ENCODE results near the gene HUS1.
"Not testable (repeated sequence)": the region's sequence is repeated elsewhere in the genome, so short reads cannot be mapped to it uniquely, and the experiment has no call there.

The HUS1 gene

DNA sequence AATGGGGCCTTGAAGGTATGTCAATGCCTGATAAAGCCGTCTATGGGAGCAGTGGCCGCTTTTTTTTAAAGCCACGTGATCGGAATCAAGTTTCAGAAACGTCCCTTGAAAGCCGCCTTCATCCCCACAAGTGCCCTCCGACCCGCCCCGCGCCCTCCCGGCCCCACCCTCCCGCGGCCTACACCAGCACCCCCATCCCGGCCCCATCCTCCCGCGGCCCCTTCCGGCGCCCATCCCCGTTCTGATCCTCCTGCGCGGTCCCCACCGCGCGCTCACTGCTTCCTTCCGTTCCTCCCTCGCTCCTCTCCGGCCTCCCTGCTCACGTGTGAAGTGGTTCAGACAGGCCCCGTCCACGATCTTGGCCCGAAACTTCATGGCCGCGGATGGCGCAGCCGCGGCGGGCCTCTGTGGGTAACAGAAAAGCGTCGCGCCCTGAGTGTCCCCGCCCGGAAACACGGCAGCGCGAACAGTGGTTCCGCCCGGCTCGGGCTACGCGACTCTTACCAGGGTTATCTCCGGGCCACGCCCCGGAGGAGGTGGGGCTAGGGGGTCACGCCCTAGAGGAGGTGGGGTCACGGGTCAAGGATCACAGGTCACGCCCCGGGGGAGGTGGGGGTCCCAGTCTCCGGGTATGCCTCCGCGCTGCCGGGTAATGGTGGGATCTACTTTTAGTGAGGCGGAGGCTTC is at the start of gene HUS1:
Gene HUS1, minus strand, starts transcription at position 471 of the 687 bp plus-strand sequence. Its CDS starts 96 bp downstream, at position 375.
- DNase-seq (ENCODE audit: low spot score) = peak; percentile 89

DNA sequence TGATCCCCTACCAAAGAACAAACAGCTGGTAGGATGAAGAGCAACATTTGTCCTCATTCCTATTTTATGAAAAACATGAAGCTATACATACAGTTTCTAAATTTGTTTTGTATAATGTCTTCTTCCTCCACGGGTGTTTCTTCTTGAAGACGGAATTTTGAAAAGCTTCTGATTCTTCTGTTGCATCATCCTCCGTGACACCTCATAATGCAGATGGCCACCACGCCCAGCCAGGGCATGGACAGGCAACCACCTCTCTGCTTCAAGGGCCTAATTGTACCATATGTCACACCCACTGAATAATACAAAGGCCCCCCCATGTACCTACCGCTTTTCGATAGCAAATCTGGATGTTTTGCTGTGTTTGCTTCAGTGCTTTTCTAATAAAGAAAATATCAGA is 49.5 kb upstream of the HUS1 start, which contains the start of gene SUN3:
Gene SUN3, minus strand, starts transcription at position 170 of the 400 bp plus-strand sequence. Its CDS starts 169 bp downstream, at position 1.
- no peak for DNase-seq (ENCODE audit: low spot score)

DNA sequence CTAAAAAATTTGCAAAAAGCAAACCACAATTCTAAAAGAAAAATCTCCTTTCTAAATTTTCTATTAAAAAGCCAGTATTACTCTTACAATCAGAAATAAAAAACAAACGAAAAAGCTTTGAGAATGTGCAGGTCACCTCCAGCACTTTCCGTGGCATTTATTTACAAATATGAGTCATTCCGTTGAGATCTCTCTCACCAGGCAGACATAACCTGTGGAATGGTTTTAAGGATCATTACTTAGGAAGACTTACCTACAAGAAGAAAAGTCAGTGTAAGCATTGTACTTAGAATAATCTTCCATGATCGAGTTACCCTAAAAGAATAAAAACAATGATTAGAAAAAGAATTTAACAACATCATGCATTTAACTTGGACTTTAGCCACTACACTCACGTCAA is 46.2 kb upstream of the HUS1 start:
- DNase-seq (ENCODE audit: low spot score) = no peak

DNA sequence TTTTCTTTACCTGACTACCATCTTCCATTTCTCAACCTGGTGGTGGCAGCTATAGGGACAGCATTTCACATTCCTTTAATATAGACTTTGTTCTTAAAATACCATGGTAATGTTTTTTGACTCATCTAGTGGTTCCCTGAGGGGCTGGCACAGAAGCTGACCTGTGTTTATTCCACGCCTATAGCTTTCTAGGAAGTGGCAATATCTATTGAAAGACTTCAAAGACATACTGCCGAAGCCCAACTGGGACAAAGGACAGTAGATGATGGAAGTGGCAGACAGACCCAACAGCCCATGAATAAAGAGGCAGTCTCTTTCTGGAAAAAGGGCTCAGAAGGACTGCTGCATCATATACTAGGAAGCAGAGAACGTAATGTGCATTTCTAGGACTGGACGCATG is 38.3 kb upstream of the HUS1 start:
- DNase-seq (ENCODE audit: low spot score) = no peak

DNA sequence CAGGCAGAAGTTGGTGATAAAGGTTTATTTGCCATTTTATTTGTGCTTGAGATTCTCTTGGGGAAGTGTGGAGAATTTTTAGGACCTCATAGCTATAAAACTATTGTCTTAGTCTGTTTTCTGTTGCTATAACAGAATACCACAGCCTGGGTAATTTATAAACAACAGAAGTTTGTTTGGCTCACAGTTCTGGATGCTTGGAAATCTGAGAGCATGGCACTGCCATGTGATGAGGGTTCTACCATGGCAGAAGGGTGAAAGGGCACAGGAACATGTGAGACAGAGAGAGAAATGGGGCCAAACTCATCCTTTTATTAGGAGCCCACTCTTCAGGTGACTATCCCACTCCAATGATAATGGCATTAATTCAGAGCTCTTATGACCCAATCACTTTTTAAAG is 37.2 kb upstream of the HUS1 start:
- no peak for DNase-seq (ENCODE audit: low spot score)

DNA sequence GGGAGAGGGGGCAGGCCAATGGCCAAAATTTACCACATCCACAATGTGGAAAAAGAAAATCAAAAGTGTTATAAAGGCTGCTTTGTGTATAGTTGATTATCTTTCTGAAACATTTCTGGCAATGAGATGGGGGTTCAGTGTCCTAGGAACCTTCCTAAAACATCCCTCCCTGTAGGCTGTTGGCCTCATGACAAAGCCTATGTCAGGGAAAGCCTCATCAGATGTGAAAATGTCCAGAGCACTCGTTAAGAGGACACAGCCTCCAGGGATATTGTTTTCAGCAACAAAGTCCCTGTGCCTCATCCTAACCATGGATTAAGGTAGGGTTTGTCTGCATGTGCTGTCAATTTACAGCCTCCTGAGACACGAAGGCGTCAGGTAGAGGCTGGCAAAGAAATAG is 32.5 kb upstream of the HUS1 start:
- DNase-seq (ENCODE audit: low spot score) = no peak

DNA sequence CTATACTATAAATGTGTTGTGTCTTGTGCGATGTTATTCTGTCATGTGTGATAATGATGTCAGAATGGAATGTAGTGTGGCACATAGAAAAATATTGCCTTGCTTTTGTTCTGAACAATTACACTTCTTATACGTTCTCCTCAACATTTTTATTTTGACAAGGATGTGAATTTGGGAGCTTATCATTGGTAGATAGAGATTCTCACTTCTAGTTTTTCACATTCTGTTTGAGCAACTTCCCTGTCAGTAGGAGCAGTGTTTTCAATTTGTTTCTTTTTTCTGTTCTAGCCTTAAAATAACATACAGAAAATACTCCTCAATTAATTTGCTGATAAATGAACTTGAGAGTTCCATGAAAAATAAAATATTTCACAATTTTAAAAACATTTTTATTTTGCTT is 31.9 kb upstream of the HUS1 start:
- DNase-seq (ENCODE audit: low spot score) = no peak

DNA sequence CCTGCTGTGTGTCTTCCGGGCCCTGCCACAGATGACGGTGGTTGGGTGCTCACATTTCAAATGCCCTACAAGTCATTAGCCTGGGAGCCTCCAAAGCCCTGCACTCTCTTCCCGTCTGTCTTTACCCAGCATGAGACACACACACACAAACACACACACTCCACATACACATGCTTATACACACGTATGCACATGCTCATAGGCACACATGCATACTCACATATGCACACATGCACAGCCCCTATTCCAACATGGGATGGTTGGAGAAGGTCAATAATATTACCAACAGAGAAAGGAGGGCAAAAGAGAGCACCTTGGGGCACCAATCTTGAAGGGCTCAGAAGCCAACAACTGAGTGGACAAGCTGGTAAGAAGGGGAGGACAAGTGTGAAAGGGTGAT is 30.5 kb upstream of the HUS1 start:
- no peak for DNase-seq (ENCODE audit: low spot score)

DNA sequence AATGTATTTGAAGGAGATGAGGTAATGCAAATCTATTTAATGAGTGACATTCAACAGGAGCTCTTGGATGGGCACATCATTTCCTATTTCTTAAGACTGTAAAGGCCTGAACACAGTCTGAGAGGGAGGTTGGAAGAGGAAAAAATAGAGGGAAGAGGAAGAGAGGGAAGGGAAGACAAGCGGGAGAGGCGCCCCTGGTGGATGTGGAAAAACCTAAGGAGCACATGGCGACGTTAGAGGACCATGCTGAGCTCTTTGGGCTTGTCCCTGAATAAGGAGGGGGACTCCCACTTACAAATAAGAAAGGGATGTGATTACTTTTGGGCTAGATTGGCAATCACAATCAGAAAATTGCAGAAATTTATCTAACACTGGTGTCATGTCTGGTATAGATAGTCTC is 29.8 kb upstream of the HUS1 start:
- DNase-seq (ENCODE audit: low spot score) = no peak

DNA sequence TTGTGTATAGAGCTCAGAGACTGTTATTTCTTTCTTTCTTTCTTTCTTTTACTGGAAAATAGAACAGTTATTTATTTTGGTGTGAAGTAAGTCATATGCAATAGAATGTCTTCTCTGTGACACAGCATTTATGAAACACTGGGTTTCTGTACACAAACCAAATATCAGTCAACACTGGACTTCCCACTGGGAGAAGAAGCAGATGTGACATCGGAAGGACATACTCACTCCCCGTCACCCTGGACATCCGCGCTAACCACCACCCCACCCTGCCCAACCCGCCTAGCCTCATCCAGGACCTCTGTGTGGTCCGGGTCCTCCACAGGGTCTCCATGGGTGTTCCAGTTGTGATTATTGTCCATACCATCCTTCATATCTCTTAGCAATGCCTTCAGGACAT is 27.5 kb upstream of the HUS1 start:
- no peak for DNase-seq (ENCODE audit: low spot score)

DNA sequence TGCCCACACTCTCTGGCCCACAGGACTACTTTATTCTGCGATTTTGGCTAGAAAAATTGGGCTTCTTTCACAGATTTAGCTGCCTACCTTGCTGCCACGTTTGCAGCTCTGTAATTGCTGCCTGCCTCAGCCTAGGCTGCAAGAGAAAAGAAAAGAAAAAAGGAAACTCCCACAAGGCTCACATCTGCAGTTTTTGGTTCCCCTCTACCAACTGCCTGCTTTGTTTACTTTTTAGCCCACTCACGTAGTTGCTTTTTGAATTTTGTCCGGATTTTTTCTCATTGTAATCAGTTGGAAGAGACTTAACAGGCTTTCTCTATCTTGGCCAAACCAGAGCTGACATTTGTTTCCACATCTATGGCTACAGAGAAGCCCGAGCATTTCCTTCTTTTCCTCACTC is 25.2 kb upstream of the HUS1 start:
- no peak for DNase-seq (ENCODE audit: low spot score)

DNA sequence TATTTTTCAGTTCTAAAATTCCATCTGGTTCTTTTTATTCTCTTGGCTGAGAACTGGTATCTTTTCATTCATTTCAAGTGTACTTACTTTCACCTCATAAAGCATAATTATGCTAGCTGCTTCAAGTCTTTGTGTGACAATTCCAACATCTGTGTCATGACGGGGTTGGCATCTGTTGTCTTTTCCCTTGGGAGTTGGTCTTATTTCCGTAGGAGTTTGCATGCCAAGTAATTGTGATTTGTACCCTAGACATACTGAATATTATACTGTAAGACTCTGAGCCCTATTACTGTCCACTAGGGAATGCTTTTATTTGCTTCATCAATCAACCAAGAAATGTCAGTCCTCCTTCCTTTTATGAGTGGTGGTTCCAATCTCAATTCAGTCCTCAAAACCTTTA is 24.6 kb upstream of the HUS1 start:
- DNase-seq (ENCODE audit: low spot score) = no peak

DNA sequence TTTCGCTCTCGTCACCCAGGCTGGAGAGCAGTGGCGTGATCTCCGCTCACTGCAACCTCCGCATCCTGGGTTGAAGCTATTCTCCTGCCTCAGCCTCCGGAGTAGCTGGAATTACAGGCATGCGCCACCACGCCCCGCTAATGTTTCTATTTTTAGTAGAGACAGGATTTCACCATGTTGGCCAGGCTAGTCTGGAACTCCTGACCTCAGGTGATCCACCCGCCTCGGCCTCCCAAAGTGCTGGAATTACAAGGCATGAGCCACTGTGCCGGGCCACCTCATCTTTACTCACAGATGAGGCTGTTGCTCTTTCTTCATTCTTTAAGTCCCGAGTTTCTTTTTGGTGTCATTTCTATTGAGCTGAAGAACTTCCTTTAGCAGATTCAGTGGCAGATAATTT is 20.7 kb upstream of the HUS1 start:
- not testable (repeated sequence) for DNase-seq (ENCODE audit: low spot score)

DNA sequence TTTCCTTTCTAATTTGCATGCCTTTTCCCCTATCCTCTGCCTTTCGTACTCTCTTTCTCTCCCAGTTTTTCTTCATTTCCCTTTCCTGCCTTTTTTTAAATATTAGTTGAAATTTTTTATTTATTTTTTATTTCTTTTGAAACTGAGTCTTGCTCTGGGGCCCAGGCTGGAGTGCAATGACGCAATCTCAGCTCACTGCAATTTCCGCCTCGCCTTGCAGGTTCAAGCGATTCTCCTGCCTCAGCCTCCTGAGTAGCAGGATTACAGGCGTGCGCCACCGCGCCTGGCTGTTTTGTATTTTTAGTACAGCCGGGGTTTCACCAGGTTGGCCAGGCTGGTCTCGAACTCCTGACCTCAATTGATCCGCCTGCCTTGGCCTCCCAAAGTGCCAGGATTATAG is 20.0 kb upstream of the HUS1 start:
- no peak for DNase-seq (ENCODE audit: low spot score)

DNA sequence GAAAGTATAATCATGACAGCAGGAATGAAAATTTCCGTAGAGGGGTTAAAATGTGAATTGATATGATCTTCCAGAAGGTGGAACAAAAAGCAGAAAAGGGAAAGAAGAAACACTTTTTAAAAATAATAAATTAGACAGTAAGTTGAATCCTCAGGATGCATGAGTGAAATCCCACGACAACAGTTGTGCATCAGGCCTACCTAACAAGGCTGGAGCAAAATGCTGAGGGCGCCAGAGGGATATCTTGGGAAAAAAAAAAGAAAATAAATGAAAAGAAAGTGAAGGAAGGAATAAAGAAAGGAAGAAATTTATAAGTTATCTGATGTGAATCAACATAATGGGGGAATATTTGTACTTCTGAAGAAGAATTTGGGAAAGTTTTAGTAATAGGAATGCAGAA is 13.0 kb upstream of the HUS1 start:
- no peak for DNase-seq (ENCODE audit: low spot score)

DNA sequence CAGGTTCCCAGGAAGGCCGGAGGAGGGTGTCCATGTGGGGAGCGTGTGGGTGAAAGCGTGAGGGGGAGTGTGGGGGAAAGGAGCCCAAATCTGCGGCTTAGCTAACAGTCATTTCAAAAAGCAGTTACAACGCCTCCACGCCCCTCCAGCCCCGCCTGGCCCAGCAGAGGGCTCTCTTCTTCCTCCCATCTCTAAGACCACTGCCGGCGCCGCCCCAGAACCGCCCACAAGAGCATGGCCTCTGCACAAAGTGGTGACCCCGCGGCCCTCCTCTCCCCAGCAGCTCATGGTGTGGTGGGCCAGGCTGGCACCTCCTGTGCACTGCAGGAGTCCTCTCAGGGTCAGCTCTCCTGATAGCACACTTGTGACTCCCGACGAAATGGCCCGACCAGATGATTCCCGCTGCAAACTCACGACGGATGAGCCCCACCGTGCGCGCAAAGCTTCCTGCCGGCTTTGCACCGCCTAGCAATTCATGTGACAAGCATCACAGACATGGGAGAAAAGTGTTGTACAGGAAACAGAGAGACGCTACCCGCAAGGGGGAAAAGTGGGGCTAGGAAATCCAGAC is 12.4 kb upstream of the HUS1 start:
- peak; percentile 89 for DNase-seq (ENCODE audit: low spot score)

DNA sequence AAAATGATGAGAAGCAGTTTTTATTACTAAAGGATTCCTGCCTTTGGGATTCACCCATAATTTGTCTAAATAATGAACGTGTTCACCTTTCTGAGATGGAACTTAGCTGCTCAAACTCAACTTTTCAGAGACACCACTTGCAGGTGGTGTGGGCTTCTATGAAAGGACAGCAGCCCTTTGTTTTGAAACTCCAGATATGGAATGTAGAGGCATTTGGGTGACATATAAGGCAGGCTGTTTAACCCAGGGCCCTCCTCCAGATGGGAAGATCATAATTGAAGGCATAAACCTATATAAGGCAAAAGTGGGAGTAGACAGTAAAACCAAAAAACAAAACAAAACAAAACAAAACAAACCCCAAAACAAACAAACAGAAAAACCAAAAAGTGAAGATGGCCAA is 11.9 kb upstream of the HUS1 start:
- no peak for DNase-seq (ENCODE audit: low spot score)

DNA sequence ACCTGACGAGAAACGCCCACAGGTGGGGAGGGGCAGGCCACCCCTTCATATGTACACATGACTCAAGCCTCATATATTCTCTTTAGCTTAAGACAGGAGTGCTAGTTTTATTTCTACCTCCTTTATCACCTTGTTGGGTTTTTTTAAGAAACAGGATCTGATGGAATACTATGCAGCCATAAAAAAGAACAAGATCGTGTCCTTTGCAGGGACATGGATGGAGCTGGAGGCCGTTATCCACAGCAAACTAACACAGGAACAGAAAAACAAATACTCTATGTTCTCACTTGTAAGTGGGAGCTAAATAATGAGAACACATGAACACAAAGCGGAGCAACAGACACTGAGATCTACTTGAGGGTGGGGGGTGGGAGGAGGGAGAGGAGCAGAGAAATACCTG is 11.2 kb upstream of the HUS1 start:
- no peak for DNase-seq (ENCODE audit: low spot score)

DNA sequence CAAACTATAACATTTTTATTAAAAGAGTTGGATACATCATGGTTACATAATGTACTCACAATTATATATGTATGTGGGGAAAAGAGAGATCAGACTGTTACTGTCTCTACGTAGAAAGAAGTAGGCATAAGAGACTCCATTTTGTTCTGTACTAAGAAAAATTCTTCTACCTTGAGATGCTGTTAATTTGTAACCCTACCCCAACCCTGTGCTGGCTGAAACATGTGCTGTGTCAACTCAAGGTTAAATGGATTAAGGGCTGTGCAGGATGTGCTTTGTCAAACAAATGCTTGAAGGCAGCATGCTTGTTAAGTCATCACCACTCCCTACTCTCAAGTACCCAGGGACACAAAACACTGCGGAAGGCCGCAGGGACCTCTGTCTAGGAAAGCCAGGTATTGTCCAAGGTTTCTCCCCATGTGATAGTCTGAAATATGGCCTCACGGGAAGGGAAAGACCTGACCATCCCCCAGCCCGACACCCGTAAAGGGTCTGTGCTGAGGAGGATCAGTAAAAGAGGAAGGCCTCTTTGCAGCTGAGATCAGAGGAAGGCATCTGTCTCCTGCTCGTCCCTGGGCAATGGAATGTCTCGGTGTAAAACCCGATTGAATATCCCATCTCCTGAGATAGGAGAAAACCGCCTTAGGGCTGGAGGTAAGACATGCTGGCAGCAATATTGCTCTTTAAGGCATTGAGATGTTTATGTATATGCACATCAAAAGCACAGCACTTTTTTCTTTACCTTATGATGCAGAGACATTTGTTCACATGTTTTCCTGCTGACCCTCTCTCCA is 10.4 kb upstream of the HUS1 start:
- DNase-seq (ENCODE audit: low spot score) = not testable (repeated sequence)

DNA sequence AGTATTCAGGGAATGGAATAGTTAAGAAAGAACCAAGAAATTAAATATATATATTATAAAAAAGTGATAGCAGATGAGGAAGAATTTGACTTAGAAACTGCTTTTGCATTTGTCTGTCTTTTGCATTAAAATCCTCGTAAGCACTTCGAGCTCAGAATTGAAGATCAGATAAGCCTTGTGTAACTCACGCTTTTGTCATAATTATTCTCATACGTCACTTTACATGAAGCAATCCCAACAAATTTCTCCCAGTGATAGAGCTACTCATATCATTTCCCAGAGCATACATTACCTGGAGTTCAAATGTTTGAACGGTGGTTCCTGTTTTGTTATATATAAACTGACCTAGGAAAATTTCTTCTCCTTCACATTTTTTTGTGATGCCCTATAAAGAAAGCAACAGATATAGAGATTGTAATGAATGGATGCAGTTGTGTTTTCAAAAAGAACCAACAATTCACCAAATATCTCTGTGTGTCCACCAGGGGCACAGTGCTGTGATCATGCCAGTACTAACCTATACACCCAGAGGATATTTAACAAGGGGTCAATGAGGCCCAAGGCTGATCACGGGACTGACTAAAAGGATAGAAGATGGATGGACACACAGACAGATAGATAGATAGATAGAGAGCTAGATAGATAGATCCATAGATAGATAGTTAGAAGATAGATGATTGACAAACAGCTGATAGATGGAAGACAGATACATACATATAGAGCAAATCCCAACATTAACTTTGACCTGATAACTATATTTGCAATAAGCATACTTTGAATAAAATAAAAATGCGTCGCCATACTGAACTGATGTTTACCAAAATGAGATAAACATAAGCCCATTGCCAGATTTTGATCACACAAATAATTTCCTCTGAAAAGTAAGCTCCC is 9.3 kb upstream of the HUS1 start:
- no peak for DNase-seq (ENCODE audit: low spot score)

DNA sequence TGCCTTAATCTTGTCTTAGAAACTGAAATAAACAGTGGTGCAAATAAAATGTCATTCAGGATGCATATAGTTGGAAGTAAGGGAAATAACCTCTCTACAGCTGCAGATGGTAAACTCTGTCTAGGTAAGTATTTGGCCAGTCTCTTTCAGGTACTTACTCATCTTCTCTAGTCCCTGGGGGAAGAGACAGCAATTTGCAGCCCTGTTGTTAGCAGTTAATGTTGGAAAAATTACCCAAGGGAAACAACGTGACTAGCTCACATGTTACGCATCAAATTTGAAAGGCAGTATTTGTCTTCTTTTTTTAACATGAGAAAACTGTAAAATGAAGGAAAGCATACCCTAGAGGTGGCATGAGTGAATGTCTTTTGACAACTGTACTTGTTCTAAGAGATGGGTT is 3.2 kb upstream of the HUS1 start:
- no peak for DNase-seq (ENCODE audit: low spot score)

DNA sequence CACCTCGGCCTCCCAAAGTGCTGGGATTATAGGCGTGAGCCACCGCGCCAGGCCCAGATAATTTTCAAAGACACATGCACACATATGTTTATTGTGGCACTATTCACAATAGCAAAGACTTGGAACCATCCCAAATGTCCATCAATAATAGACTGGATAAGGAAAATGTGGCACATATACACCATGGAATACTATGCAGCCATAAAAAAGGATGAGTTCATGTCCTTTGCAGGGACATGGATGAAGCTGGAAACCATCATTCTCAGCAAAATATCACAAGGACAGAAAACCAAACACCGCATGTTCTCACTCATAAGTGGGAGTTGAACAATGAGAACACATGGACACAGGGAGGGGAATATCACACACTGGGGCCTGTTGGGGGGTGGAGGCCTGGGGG is 1.2 kb upstream of the HUS1 start:
- not testable (repeated sequence) for DNase-seq (ENCODE audit: low spot score)

Data from CD4-positive, alpha-beta T cell treated with Interleukin-6 at 100 ng/mL for 8 hours (primary cell).